KMS-11 (cell line): ENCODE data around the gene SREBF1.
A peak's percentile ranks its signal among the peaks of the same experiment; 100 is the strongest.

ENCODE experiments used
- H2AFZ ChIP-seq: fragments of 200-600 bp; sonication (generic); 2 replicates; pipeline ENCODE4 v1.6.1; 2016; ENCODE audit warnings: antibody characterized with exemption, mixed run types, low read depth
- H3K27ac ChIP-seq: fragments of 200-600 bp; sonication (generic); 2 replicates; pipeline ENCODE4 v1.6.1; 2016; ENCODE audit warnings: mild to moderate bottlenecking, mixed run types
- H3K27me3 ChIP-seq: fragments of 200-600 bp; sonication (generic); 2 replicates; pipeline ENCODE4 v1.6.1; 2017; ENCODE audit warnings: mild to moderate bottlenecking, low read depth, mixed run types, moderate library complexity; ENCODE audit not compliant: insufficient read depth
- H3K36me3 ChIP-seq: fragments of 200-600 bp; sonication (generic); 2 replicates; pipeline ENCODE4 v1.6.1; 2017; ENCODE audit warnings: mild to moderate bottlenecking, mixed run types; ENCODE audit not compliant: insufficient read depth
- H3K4me1 ChIP-seq: fragments of 200-600 bp; sonication (generic); 2 replicates; pipeline ENCODE4 v1.6.1; 2016; ENCODE audit warnings: mild to moderate bottlenecking, low read depth, mixed run types; ENCODE audit not compliant: poor library complexity, severe bottlenecking
- H3K4me2 ChIP-seq: fragments of 200-600 bp; sonication (generic); 2 replicates; pipeline ENCODE4 v1.7.0; 2016; ENCODE audit warnings: mild to moderate bottlenecking, mixed run types
- H3K4me3 ChIP-seq: fragments of 200-600 bp; sonication (generic); IDR thresholded peaks from 2 replicates; pipeline ENCODE4 v1.6.1; 2017; ENCODE audit warnings: low read depth, low read length, mixed read lengths; ENCODE audit not compliant: insufficient read depth
- H3K79me2 ChIP-seq: fragments of 200-600 bp; sonication (generic); 2 replicates; pipeline ENCODE4 v1.6.1; 2016; ENCODE audit warnings: low read depth, mixed run types; ENCODE audit not compliant: insufficient read depth
- H3K9ac ChIP-seq: fragments of 200-600 bp; sonication (generic); 2 replicates; pipeline ENCODE4 v1.6.1; 2016; ENCODE audit warnings: mild to moderate bottlenecking, mixed run types
- H4K20me1 ChIP-seq: fragments of 200-600 bp; sonication (generic); 2 replicates; pipeline ENCODE4 v1.6.1; 2016; ENCODE audit warnings: mild to moderate bottlenecking, mixed run types; ENCODE audit not compliant: insufficient read depth
- TF ChIP-seq, protein P1 (sequence below): fragments of 200-600 bp; sonication (generic); conservative IDR thresholded peaks from 2 replicates; pipeline ENCODE4 v1.6.1; 2017; ENCODE audit warnings: low read depth, mild to moderate bottlenecking, antibody characterized with exemption, low read length, moderate library complexity, mixed read lengths

Gene SREBF1

DNA sequence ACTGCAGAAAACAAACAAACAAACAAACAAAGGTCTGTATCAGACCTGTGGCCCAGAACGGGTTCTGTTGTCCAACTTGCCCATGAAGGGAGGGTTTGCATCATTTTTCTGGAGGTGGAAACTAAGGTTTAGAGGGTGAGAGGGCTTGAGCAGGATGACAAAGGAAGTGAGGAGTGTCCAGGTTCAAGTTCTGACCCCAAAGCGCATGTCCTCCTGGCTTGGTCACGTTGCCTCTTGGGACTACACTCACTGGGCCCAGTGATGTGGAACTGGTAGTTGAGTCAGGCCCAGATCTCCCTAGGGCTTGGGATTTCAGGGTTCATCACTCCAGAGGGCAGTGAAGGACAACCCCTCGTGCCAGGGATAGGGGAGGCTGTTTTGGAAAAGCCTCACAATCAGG lies 1.8 kb downstream of the SREBF1 start:
- Histone ChIP-seq H3K36me3 (no peaks in the 10 kb centered on the region), H3K27me3 (no peaks in the 10 kb centered on the region), H3K4me2 (peak overlapping the region; percentile 95; the same call in 1 of the 2 replicates), H3K27ac (no peak overlapping the region), H4K20me1 (no peaks in the 10 kb centered on the region), H3K9ac (no peak overlapping the region), H3K4me3 (no peak overlapping the region), H3K4me1 (peaks cover 63% of the 10 kb centered on the region), H2AFZ (no peak overlapping the region), H3K79me2 (peaks cover 50% of the 10 kb centered on the region)
- TF ChIP-seq, protein P1, sequence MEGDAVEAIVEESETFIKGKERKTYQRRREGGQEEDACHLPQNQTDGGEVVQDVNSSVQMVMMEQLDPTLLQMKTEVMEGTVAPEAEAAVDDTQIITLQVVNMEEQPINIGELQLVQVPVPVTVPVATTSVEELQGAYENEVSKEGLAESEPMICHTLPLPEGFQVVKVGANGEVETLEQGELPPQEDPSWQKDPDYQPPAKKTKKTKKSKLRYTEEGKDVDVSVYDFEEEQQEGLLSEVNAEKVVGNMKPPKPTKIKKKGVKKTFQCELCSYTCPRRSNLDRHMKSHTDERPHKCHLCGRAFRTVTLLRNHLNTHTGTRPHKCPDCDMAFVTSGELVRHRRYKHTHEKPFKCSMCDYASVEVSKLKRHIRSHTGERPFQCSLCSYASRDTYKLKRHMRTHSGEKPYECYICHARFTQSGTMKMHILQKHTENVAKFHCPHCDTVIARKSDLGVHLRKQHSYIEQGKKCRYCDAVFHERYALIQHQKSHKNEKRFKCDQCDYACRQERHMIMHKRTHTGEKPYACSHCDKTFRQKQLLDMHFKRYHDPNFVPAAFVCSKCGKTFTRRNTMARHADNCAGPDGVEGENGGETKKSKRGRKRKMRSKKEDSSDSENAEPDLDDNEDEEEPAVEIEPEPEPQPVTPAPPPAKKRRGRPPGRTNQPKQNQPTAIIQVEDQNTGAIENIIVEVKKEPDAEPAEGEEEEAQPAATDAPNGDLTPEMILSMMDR, result no peak

DNA sequence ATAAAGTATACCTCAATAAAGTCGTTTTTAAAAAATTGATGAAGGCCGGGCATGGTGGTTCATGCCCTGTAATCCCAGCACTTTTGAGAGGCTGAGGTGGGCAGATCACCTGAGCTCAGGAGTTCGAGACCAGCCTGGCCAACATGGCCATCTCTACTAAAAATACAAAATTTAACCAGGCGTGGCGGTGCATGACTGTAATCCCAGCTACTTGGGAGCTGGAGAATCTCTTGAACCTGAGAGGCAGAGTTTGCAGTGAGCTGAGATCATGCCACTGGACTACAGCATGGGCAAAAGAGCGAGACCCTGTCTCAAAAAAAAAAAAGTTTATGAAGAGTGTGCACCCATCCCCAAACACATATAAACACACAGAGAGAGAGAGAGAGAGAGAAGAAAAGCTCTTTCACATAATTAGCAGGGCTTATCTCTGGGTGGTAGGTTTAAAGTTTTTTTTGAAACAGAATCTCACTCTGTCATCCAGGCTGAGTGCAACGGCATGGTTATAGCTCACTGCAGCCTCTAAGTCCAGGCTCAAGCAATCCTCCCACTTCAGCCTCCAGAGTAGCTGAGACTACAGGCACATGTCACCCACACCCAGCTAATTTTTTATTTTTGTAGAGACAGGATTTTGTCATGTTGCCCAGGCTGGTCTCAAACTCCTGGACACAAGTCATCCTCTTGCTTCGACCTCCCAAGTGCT lies 3.0 kb downstream of the SREBF1 start:
- Histone ChIP-seq H2AFZ (no peak overlapping the region), H4K20me1 (no peaks in the 10 kb centered on the region), H3K4me1 (peaks cover 64% of the 10 kb centered on the region), H3K9ac (no peak overlapping the region), H3K79me2 (peaks cover 56% of the 10 kb centered on the region), H3K36me3 (no peaks in the 10 kb centered on the region), H3K4me2 (peak overlapping the region; percentile 21; the same call in 1 of the 2 replicates), H3K4me3 (no peak overlapping the region), H3K27me3 (no peaks in the 10 kb centered on the region), H3K27ac (no peak overlapping the region)
- TF ChIP-seq, protein P1, result no peak

DNA sequence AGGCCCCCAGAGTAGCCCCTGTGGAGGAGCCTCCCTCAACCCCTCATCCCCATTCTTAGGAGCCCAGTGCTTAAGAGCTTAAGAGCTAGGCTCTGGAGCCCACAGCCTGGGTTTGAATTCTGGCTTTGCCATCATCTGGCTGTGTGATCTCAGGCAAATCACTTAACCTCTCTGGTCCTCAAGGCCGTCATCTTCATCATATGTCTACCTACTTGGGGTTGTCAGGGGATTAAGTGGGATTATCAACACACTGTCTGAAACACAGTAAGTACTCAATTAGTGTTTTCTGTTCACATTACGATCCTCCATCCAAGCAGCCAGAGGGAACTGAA lies 4.8 kb downstream of the SREBF1 start:
- H2AFZ ChIP-seq, result no peak overlapping the region
- H3K79me2 ChIP-seq, result peaks cover 57% of the 10 kb centered on the region
- no peaks in the 10 kb centered on the region for H3K27me3 ChIP-seq
- H3K27ac ChIP-seq, result no peak overlapping the region
- H3K4me2 ChIP-seq, result no peak overlapping the region
- peaks cover 63% of the 10 kb centered on the region for H3K4me1 ChIP-seq
- H4K20me1 ChIP-seq, result no peaks in the 10 kb centered on the region
- H3K9ac ChIP-seq, result no peak overlapping the region
- TF ChIP-seq, protein P1, result no peak
- H3K4me3 ChIP-seq, result no peak overlapping the region
- H3K36me3 ChIP-seq, result no peaks in the 10 kb centered on the region

DNA sequence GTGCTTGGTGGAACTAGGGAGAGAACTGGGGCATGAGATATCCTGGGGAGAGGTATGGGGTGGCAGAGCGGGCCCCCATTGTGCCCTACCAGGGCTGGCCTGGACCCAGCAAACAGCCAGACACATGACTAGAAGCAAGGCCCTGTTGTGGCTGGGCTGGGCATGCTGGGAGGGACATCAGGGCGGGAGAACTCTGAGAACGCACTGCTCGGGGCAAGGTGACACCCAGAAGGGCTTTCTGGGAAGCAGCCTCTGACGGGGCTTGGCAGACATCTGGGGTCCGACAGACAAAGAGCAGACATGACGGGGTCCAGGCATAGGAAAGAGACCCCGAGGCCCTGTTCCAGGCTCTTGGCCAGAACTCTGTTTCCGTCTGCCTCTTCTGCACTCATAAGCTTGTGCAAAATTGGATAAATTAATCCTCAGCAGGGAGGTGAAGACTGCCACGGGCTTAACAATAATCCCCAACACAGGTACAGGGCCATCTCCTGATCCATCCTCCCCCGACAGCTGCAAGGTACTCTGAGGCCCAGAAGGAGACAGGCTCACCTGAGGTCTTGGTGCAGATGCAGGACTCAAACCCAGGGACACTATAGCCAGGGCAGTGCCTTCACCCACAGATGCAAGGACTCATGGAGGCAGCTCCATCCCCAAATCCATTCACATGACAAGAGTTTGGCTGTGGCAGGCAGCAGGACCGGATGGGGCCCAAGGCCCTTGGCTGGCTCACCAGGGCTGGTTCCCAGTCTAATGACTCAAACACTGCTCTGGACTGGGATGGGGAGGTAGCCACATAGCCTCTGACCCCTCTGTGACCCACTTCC lies 5.4 kb downstream of the SREBF1 start:
- Histone ChIP-seq H3K4me2 (no peak overlapping the region), H3K4me1 (peaks cover 68% of the 10 kb centered on the region), H3K9ac (no peak overlapping the region), H3K27me3 (no peaks in the 10 kb centered on the region), H3K27ac (no peak overlapping the region), H3K36me3 (no peaks in the 10 kb centered on the region), H4K20me1 (no peaks in the 10 kb centered on the region), H3K79me2 (peaks cover 63% of the 10 kb centered on the region), H2AFZ (no peak overlapping the region), H3K4me3 (no peak overlapping the region)
- TF ChIP-seq, protein P1, result no peak
